PC-3 (cell line): ENCODE data around the gene METTL26. TPM values are rescaled to one million over a fixed set of nuclear protein-coding genes. Genes with fewer than 3 reads are reported as not detected.

Experiments used
- ATAC-seq: fragments of 200-7000 bp; cut with Tn5 transposase; 2 replicates; pipeline ENCODE4 v1.9.1; 2020; ENCODE audit warnings: mild to moderate bottlenecking, moderate library complexity
- BruUV-seq: library from RNA; stranded (reverse); fragments of 400-500 nt; replicated peaks from 2 replicates; lab custom pipeline; 2021; lab: Mats Ljungman, UMichigan
- CTCF ChIA-PET: fragments of 300-600 bp; sonication (Branson Sonifier 250); formaldehyde crosslinking; loops from one replicate; lab custom pipeline; 2022; ENCODE audit warnings: antibody characterized with exemption; lab: Charles Lee
- POLR2A ChIA-PET: fragments of 300-600 bp; sonication (Branson Sonifier 250); formaldehyde crosslinking; loops from one replicate; lab custom pipeline; 2022; ENCODE audit warnings: antibody characterized with exemption; ENCODE audit not compliant: unreplicated experiment; lab: Charles Lee
- DNase-seq: peaks from one replicate; pipeline ENCODE4 v3.0.0-alpha.2; 2015
- H2AFZ ChIP-seq: fragments of 300-600 bp; sonication (generic); 2 replicates; pipeline ENCODE4 v1.6.0; 2016; ENCODE audit warnings: antibody characterized with exemption, low read length
- H3F3A ChIP-seq: fragments of 300-600 bp; sonication (generic); one replicate; pipeline ENCODE4 v1.6.0; 2017; ENCODE audit warnings: antibody characterized with exemption, low read length, control low read depth, mild to moderate bottlenecking; ENCODE audit not compliant: unreplicated experiment
- H3K27ac ChIP-seq: fragments of 300-600 bp; sonication (generic); 2 replicates; pipeline ENCODE4 v1.5.1; 2016; ENCODE audit warnings: mild to moderate bottlenecking, low read length
- H3K27me3 ChIP-seq: fragments of 300-600 bp; sonication (generic); 2 replicates; pipeline ENCODE4 v1.6.1; 2016; ENCODE audit warnings: low read length, mixed read lengths
- H3K36me3 ChIP-seq: fragments of 300-600 bp; sonication (generic); 2 replicates; pipeline ENCODE4 v1.6.1; 2016; ENCODE audit warnings: low read depth, mixed run types, low read length, mixed read lengths
- H3K4me1 ChIP-seq: fragments of 300-600 bp; sonication (generic); 2 replicates; pipeline ENCODE4 v1.5.1; 2016; ENCODE audit warnings: low read length; ENCODE audit not compliant: insufficient read depth
- H3K4me2 ChIP-seq: fragments of 300-600 bp; sonication (generic); 2 replicates; pipeline ENCODE4 v1.6.0; 2016; ENCODE audit warnings: low read length
- H3K4me3 ChIP-seq: fragments of 300-600 bp; sonication (generic); 2 replicates; pipeline ENCODE4 v1.5.1; 2016; ENCODE audit warnings: mild to moderate bottlenecking, low read length, mixed read lengths
- H3K79me2 ChIP-seq: fragments of 300-600 bp; sonication (generic); 2 replicates; pipeline ENCODE4 v1.6.1; 2017; ENCODE audit warnings: low read length, mixed read lengths
- H3K9ac ChIP-seq: fragments of 300-600 bp; sonication (generic); 2 replicates; pipeline ENCODE4 v1.6.0; 2016; ENCODE audit warnings: mild to moderate bottlenecking, low read length
- H3K9me2 ChIP-seq: fragments of 300-600 bp; sonication (generic); replicated peaks from 2 replicates; pipeline ENCODE4 v1.6.1; 2016; ENCODE audit warnings: mixed run types, low read length, mixed read lengths
- H3K9me3 ChIP-seq: fragments of 300-600 bp; sonication (generic); 2 replicates; pipeline ENCODE4 v1.6.1; 2016; ENCODE audit warnings: low read length, mixed read lengths
- H4K20me1 ChIP-seq: fragments of 300-600 bp; sonication (generic); 2 replicates; pipeline ENCODE4 v1.6.1; 2016; ENCODE audit warnings: low read length, mixed read lengths
- CTCF ChIP-seq: fragments of 300-600 bp; sonication (generic); conservative IDR thresholded peaks from 2 replicates; pipeline ENCODE4 v1.5.1; 2017; ENCODE audit warnings: antibody characterized with exemption, low read depth, mild to moderate bottlenecking, low read length
- EZH2 ChIP-seq: fragments of 300-600 bp; sonication (generic); IDR thresholded peaks from one replicate; pipeline ENCODE4 v1.6.1; 2017; ENCODE audit warnings: antibody characterized with exemption, mild to moderate bottlenecking, low read length; ENCODE audit not compliant: unreplicated experiment
- EZH2phosphoT487 ChIP-seq: fragments of 300-600 bp; sonication (generic); IDR thresholded peaks from 2 replicates; pipeline ENCODE4 v1.6.1; 2018; ENCODE audit warnings: mild to moderate bottlenecking, antibody characterized with exemption, low read length, borderline replicate concordance
- intact Hi-C: fragments of 100-400 bp; cut with micrococcal nuclease; formaldehyde crosslinking; loops from 2 replicates; pipeline ENCODE4 v1.9.0; 2023
- total RNA-seq: library from RNA; depleted of rRNA; stranded (reverse); fragments of >200 nt; gene quantifications from 2 replicates; pipeline ENCODE4 v1.2.3, GENCODE V29; 2014

METTL26 gene
- total RNA-seq, 1 experiment from 2014 or later: 179 TPM

GRCh38 chr16:630249-630814 lies 5.8 kb downstream of the METTL26 start:
- intact Hi-C loops: no loop called here
- ChIA-PET POLR2A (no interaction called here), CTCF (no interaction called here)
- Histone ChIP-seq H3K36me3 (no peaks in the 10 kb centered on the region), H3K4me3 (no peak overlapping the region), H3K79me2 (peaks cover 6% of the 10 kb centered on the region), H3K27ac (no peak overlapping the region), H3K9me3 (no peaks in the 10 kb centered on the region), H3F3A (no peaks in the 10 kb centered on the region), H3K27me3 (no peaks in the 10 kb centered on the region), H4K20me1 (no peaks in the 10 kb centered on the region), H3K4me2 (no peak overlapping the region), H3K9ac (no peak overlapping the region), H3K9me2 (no peaks in the 10 kb centered on the region), H2AFZ (no peak overlapping the region), H3K4me1 (peaks cover 17% of the 10 kb centered on the region)
- ATAC-seq (no peak), DNase-seq (no peak)
- no TSS peak for BruUV-seq
- TF ChIP-seq CTCF (no peak), EZH2phosphoT487 (no peak), EZH2 (no peak)

- Histone ChIP-seq H3K4me1 (peaks cover 17% of the 10 kb centered on the region), H3K9me2 (no peaks in the 10 kb centered on the region), H2AFZ (no peak overlapping the region), H3K9ac (no peak overlapping the region), H3K9me3 (no peaks in the 10 kb centered on the region), H3K4me2 (no peak overlapping the region), H3K4me3 (no peak overlapping the region), H3K27me3 (no peaks in the 10 kb centered on the region), H3K79me2 (peaks cover under 1% of the 10 kb centered on the region), H4K20me1 (no peaks in the 10 kb centered on the region), H3F3A (no peaks in the 10 kb centered on the region), H3K36me3 (no peaks in the 10 kb centered on the region), H3K27ac (no peak overlapping the region)
- ChIA-PET CTCF (no interaction called here), POLR2A (no interaction called here)
- no peak for ATAC-seq
- intact Hi-C loops: no loop called here
- DNase-seq: no peak
- TF ChIP-seq EZH2phosphoT487 (no peak), EZH2 (no peak), CTCF (no peak)
- no TSS peak for BruUV-seq
These were observed 6.3 kb downstream of the METTL26 start for GRCh38 chr16:629833-630248.

GRCh38 chr16:629185-629832 lies 6.8 kb downstream of the METTL26 start:
- POLR2A ChIA-PET: no interaction called here
- H3K9me2 ChIP-seq: no peaks in the 10 kb centered on the region
- no peaks in the 10 kb centered on the region for H3K79me2 ChIP-seq
- no peaks in the 10 kb centered on the region for H3F3A ChIP-seq
- H3K4me3 ChIP-seq: no peak overlapping the region
- H3K4me2 ChIP-seq: no peak overlapping the region
- CTCF ChIA-PET: no interaction called here
- no peaks in the 10 kb centered on the region for H3K27me3 ChIP-seq
- intact Hi-C loops: no loop called here
- H3K9ac ChIP-seq: no peak overlapping the region
- BruUV-seq: no TSS peak
- no peak for ATAC-seq
- TF ChIP-seq EZH2: no peak
- TF ChIP-seq EZH2phosphoT487: no peak
- TF ChIP-seq CTCF: no peak
- no peaks in the 10 kb centered on the region for H3K36me3 ChIP-seq
- DNase-seq: no peak
- no peaks in the 10 kb centered on the region for H4K20me1 ChIP-seq
- H3K9me3 ChIP-seq: no peaks in the 10 kb centered on the region
- H2AFZ ChIP-seq: no peak overlapping the region
- peaks cover 17% of the 10 kb centered on the region for H3K4me1 ChIP-seq
- H3K27ac ChIP-seq: no peak overlapping the region
